Gastroesophageal sphincter (tissue), 4 donors: ENCODE results near the gene ANK3. TPM values are rescaled to one million over a fixed set of nuclear protein-coding genes. Genes with fewer than 3 reads are reported as not detected.

ENCODE experiments used
- ATAC-seq: fragments of 150-250 bp; one replicate; pipeline ENCODE4 v1.9.1; 2016; ENCODE audit warnings: mild to moderate bottlenecking, moderate library complexity
- H3K27ac ChIP-seq, 4 donors: fragments of 200-600 bp; sonication (generic) in 3 of 4; 1 replicate in 3 of 4; 2 replicates in 1 of 4; pipeline ENCODE4 v1.5.1; 2016 to 2019
- H3K27me3 ChIP-seq: fragments of 200-600 bp; sonication (generic); one replicate; pipeline ENCODE4 v1.5.1; 2019
- H3K36me3 ChIP-seq, 2 donors: fragments of 200-600 bp; sonication (generic); one replicate each; pipeline ENCODE4 v1.5.1; 2019; ENCODE audit warnings: control low read depth in 1 of 2
- H3K4me1 ChIP-seq, 3 donors: fragments of 200-600 bp; sonication (generic); 1 replicate in 2 of 3; 2 replicates in 1 of 3; pipeline ENCODE4 v1.5.1; 2016 to 2019; ENCODE audit warnings: control low read depth in 2 of 3
- H3K4me3 ChIP-seq, 2 donors: fragments of 200-600 bp; sonication (generic); one replicate each; pipeline ENCODE4 v1.5.1; 2019; ENCODE audit warnings: mild to moderate bottlenecking in 1 of 2, moderate library complexity in 1 of 2
- H3K9me3 ChIP-seq, 3 donors: fragments of 200-600 bp; sonication (generic); one replicate each; pipeline ENCODE4 v1.5.1; 2017 to 2019; ENCODE audit warnings: control low read depth in 2 of 3
- CTCF ChIP-seq, 4 experiments: fragments of 200-600 bp in 2 of 4; fragments of 450-650 bp in 2 of 4; sonication (generic) in 1 of 4; IDR thresholded peaks; one replicate each; pipeline ENCODE4 v1.5.1; 2017 to 2019; ENCODE audit warnings: antibody characterized with exemption in 4 of 4, mild to moderate bottlenecking in 2 of 4, moderate library complexity in 2 of 4
- EP300 ChIP-seq: sonication (generic); formaldehyde crosslinking; IDR thresholded peaks from one replicate; pipeline ENCODE4 v1.6.1; 2017; ENCODE audit warnings: antibody characterized with exemption, mild to moderate bottlenecking
- POLR2A ChIP-seq, 2 donors: fragments of 450-650 bp; IDR thresholded peaks; one replicate each; pipeline ENCODE4 v1.6.1; 2017; ENCODE audit warnings: antibody characterized with exemption in 2 of 2, mild to moderate bottlenecking in 2 of 2, moderate library complexity in 1 of 2
- POLR2AphosphoS5 ChIP-seq: sonication (generic); formaldehyde crosslinking; IDR thresholded peaks from one replicate; pipeline ENCODE4 v1.6.1; 2017; ENCODE audit warnings: antibody characterized with exemption
- WGBS, 2 donors: methylation state at CpG; one replicate each; pipeline ENCODE4 v1.1.5; 2018; ENCODE audit warnings: low coverage in 1 of 2; 5-methylcytosine and 5-hydroxymethylcytosine counted together
- total RNA-seq, 4 donors: library from RNA; depleted of rRNA; stranded (reverse); fragments of >200 nt; gene quantifications; one replicate each; pipeline ENCODE4 v1.1.0, GENCODE V29; 2016

The ANK3 gene
- total RNA-seq, 4 donors from 2014 or later: 21.1 to 61.5 (median 38.9) TPM

DNA sequence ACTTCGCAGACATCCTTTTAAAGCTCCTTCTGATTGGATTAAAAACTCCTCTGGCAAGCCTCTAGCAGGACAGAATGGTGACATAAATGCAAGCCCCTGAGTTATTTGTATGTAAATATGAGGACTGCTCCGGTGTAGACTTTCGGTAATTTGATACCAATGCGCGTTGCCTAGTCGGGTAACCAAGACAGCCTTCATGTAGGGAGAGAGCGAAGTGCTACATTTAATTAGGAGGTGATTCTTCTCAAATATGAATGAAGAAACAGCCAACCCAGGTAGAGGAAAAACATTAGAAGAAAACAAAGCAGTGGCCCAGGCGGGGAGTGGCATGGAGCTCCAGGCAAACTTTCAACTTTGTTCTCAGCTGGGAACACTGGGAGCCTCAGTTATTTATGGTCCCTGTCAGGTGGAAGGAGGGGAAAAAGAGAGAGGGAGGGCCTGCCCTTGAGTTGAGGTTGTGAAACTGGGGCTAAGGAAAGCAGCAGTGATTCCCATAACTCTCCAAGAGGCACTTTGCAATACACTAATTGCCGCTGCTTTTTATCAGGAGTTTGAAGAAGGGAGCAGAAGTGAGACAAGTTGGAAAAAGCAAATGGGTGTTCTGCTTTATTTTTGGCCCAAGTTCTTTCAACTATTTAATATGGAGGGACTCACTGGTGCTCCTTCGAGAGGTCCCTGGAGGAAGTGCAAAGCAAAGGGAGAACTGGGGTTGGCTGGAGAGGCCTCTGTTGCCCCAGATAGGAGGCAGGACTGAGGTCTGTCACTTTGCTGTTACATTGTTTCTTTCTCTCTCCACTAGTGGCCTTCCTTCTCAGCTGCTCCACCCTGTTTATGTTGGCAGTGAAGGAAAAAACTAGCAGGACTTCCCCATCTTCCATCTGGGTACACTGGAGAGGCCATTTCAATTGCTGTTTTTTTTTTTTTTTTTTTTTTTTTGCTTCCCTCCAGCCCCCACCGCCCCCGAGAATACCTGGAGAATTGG lies 248.7 kb downstream of the ANK3 start:
- Histone ChIP-seq H3K4me1 (peaks cover 0 to 5% (median 0%) of the 10 kb centered on the region in 3 donors), H3K4me3 (no peak overlapping the region), H3K9me3 (no peaks in the 10 kb centered on the region), H3K36me3 (no peaks in the 10 kb centered on the region), H3K27ac (no peak overlapping the region), H3K27me3 (no peaks in the 10 kb centered on the region)
- 72 to 73% methylated on average over 9 to 12 of the region's 12 CpGs for WGBS, 2 donors
- no peak for ATAC-seq
- no peak for TF ChIP-seq EP300
- TF ChIP-seq POLR2A (IDR thresholded peaks at IDR 0.05): no peak
- TF ChIP-seq POLR2AphosphoS5: peak; percentile 70

DNA sequence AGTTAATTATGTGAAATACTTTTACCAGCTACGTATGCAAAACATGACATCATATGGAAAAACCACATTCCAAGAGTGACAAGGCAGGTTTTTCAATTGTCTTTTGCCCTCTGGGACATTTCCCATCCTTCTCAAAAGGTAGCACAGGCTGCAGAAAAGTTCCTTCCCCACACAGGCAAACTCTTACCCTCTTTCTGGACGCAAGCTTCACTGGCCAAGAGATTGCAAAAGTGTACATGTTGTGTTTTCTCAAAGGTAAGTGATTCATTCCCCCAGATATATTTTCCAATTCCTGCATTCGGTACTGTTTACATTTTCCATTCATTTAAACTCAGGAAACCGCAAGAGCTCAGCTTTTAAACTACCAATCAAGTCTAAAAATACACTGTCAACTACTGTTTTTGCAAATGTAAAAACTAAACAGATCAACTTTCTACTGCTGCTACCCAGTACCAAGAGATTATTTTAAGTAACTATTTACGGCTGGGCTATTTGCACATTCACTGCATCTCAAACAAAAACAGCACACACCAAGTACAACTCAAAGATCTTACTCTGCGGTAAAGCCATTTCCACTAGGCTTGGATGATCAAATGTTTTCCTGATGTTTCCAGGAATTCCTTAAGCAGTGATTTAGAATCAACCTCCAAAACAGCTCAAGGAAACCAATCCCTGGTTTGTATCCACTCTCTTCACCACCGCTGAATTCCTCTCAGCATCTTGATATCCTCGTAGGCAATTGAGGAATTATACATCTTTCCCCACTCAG lies 249.7 kb downstream of the ANK3 start:
- WGBS, 2 donors: 27 to 40% methylated on average over 5 to 8 of the region's 8 CpGs
- no peak for TF ChIP-seq POLR2AphosphoS5
- ATAC-seq: no peak
- H3K9me3 ChIP-seq: no peaks in the 10 kb centered on the region
- H3K27me3 ChIP-seq: no peaks in the 10 kb centered on the region
- peaks cover 0 to 5% (median 0%) of the 10 kb centered on the region in 3 donors for H3K4me1 ChIP-seq
- H3K27ac ChIP-seq: no peak overlapping the region
- no peak overlapping the region for H3K4me3 ChIP-seq
- no peaks in the 10 kb centered on the region for H3K36me3 ChIP-seq

- Histone ChIP-seq H3K27me3 (no peaks in the 10 kb centered on the region), H3K27ac (no peak overlapping the region), H3K4me3 (no peak overlapping the region), H3K36me3 (no peaks in the 10 kb centered on the region), H3K4me1 (peaks cover 0 to 5% (median 0%) of the 10 kb centered on the region in 3 donors), H3K9me3 (no peaks in the 10 kb centered on the region)
- ATAC-seq: no peak
- WGBS, 2 donors: 65 to 69% methylated on average over 3 of the region's 3 CpGs
- TF ChIP-seq EP300: no peak
- no peak for TF ChIP-seq POLR2A (IDR thresholded peaks at IDR 0.05)
Measured at GRCh38 chr10:60139290-60139689, 250.4 kb downstream of the ANK3 start.

GRCh38 chr10:60138842-60139241 lies 250.8 kb downstream of the ANK3 start:
- Histone ChIP-seq H3K27me3 (no peaks in the 10 kb centered on the region), H3K4me1 (peaks cover 0 to 5% (median 0%) of the 10 kb centered on the region in 3 donors), H3K36me3 (no peaks in the 10 kb centered on the region), H3K4me3 (no peak overlapping the region), H3K9me3 (no peaks in the 10 kb centered on the region), H3K27ac (no peak overlapping the region)
- no peak for TF ChIP-seq EP300
- TF ChIP-seq POLR2A (IDR thresholded peaks at IDR 0.05): no peak
- TF ChIP-seq CTCF (IDR thresholded peaks at IDR 0.05): no peak
- no peak for TF ChIP-seq POLR2AphosphoS5
- WGBS, 2 donors: 80 to 89% methylated on average over 4 to 5 of the region's 5 CpGs
- ATAC-seq: no peak

DNA sequence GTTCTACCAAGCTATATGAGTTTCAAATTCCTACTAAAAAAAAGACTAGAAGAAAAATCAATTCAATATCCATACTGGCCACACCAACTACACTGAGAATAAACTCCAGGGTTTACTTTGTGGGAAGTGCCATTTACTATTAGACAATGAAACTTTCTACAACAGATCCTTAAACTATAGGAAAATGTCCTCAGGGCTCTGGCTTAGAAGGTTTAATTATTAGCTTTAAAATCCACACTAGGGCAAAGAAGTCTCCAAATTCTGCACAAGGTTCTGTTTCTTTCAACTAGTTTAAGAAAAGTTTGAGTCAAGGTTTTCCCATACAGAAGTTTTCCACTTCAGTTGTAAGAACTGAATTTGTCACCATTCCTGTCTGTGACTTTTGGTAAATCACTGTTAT lies 251.6 kb downstream of the ANK3 start:
- H3K9me3 ChIP-seq: no peaks in the 10 kb centered on the region
- H3K36me3 ChIP-seq: no peaks in the 10 kb centered on the region
- no peak for ATAC-seq
- H3K27ac ChIP-seq: no peak overlapping the region
- TF ChIP-seq POLR2AphosphoS5 (no peak), EP300 (no peak), POLR2A (IDR thresholded peaks at IDR 0.05) (no peak), CTCF (IDR thresholded peaks at IDR 0.05) (no peak)
- H3K4me3 ChIP-seq: no peak overlapping the region
- H3K27me3 ChIP-seq: no peaks in the 10 kb centered on the region
- H3K4me1 ChIP-seq: peaks cover 0 to 5% (median 0%) of the 10 kb centered on the region in 3 donors

DNA sequence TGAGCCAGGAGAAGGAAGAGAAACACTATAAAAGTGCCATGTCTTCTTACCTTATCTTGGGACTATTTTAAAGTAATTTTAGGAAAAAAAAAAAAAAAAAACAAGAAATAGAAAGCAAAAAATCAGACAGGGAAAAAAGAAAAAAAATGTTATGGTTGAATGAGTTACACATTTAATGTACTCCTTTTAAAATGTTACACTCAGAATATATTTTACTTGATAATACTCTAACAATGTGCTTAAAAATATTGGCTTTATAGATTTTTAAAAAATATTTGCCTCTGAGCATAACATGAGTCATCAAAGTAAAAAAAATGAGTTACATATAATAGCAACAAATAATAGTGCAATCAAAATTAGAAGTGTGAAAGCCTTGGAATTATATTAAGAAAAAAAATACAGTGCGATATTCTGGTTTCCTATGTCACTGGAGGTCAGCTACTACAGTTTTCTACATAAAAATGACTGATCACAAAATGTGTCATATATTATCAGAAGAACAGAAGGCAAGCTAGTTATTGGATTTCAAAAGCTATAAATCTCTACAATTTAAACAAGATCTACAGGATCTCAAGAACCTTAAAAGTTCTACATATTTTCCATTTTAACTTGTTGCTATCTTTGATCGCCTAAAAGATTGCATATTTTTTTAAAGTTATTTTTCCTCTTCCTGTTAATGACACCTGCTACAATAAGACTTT lies 252.2 kb downstream of the ANK3 start:
- H3K27me3 ChIP-seq: no peaks in the 10 kb centered on the region
- peaks cover 0 to 5% (median 0%) of the 10 kb centered on the region in 3 donors for H3K4me1 ChIP-seq
- TF ChIP-seq POLR2A (IDR thresholded peaks at IDR 0.05) (no peak), POLR2AphosphoS5 (no peak), EP300 (no peak), CTCF (IDR thresholded peaks at IDR 0.05) (no peak)
- no peak overlapping the region for H3K4me3 ChIP-seq
- ATAC-seq: no peak
- H3K36me3 ChIP-seq: no peaks in the 10 kb centered on the region
- 86 to 95% methylated on average over 2 of the region's 2 CpGs for WGBS, 2 donors
- no peak overlapping the region for H3K27ac ChIP-seq
- H3K9me3 ChIP-seq: no peaks in the 10 kb centered on the region
